ENCODE data around the gene NID2. TPM values are rescaled to one million over a fixed set of nuclear protein-coding genes. Genes with fewer than 3 reads are reported as not detected.

The NID2 gene
- total RNA-seq, 5 donors from 2014 or later (not counting 1 experiment from before 2014, with no cell fraction given), result 0.38 to 1.1 (median 0.89) TPM

- Histone ChIP-seq H3K4me3 (ENCODE audit: control insufficient read depth in 1 of 2, extremely low read depth in 1 of 2, low read length in 1 of 2) (no peak overlapping the region), H3K27me3 (replicated peaks in 1 of 2; ENCODE audit: control insufficient read depth in 2 of 2, extremely low read depth in 1 of 2, insufficient read depth in 2 of 2, low read length in 1 of 2) (peaks cover 0 to 2% of the 10 kb centered on the region in 2 experiments), H3K36me3 (ENCODE audit: control insufficient read depth in 2 of 2, extremely low read depth in 1 of 2, insufficient read depth in 1 of 2, low read length in 1 of 2) (no peaks in the 10 kb centered on the region), H3K4me1 (ENCODE audit: control insufficient read depth in 1 of 2, extremely low read depth in 1 of 2, insufficient read depth in 2 of 2, low read length in 2 of 2) (no peaks in the 10 kb centered on the region), H3K9me3 (no peaks in the 10 kb centered on the region), H3K27ac (ENCODE audit: low read length) (no peak overlapping the region)
- ChIA-PET CTCF (no interaction called here), POLR2A (no interaction called here)
- Mint-ChIP-seq H3K36me3 (no peaks in the 10 kb centered on the region), H3K4me1 (no peaks in the 10 kb centered on the region), H3K27ac (no peak overlapping the region), H3K9me3 (no peaks in the 10 kb centered on the region), H3K27me3 (peaks cover 0 to 5% of the 10 kb centered on the region in 2 donors), H3K4me3 (no peak overlapping the region)
- 67% methylated on average over 1 of the region's 5 CpGs for WGBS (ENCODE audit: insufficient coverage)
- DNase-seq (no peak), ATAC-seq (replicated peaks in 1 of 4) (no peak)
Observed at GRCh38 chr14:52061390-52061789, 7.5 kb downstream of the NID2 start.

GRCh38 chr14:52060080-52060479 is 8.8 kb downstream of the NID2 start:
- H3K9me3 Mint-ChIP-seq, result no peaks in the 10 kb centered on the region
- no peaks in the 10 kb centered on the region for H3K4me1 ChIP-seq (ENCODE audit: control insufficient read depth in 1 of 2, extremely low read depth in 1 of 2, insufficient read depth in 2 of 2, low read length in 2 of 2)
- POLR2A ChIA-PET, result no interaction called here
- H3K27ac ChIP-seq (ENCODE audit: low read length), result no peak overlapping the region
- no peak overlapping the region for H3K4me3 ChIP-seq (ENCODE audit: control insufficient read depth in 1 of 2, extremely low read depth in 1 of 2, low read length in 1 of 2)
- no peak overlapping the region for H3K4me3 Mint-ChIP-seq
- CTCF ChIA-PET, result interaction anchor here in 1 of 2 donors (0.9 kb wide), 1 partner anchor 8 kb away, joined by 3 read pairs; no protein-coding TSS in a partner anchor
- no peaks in the 10 kb centered on the region for H3K36me3 ChIP-seq (ENCODE audit: control insufficient read depth in 2 of 2, extremely low read depth in 1 of 2, insufficient read depth in 1 of 2, low read length in 1 of 2)
- no peak overlapping the region for H3K27ac Mint-ChIP-seq
- H3K27me3 ChIP-seq (replicated peaks in 1 of 2; ENCODE audit: control insufficient read depth in 2 of 2, extremely low read depth in 1 of 2, insufficient read depth in 2 of 2, low read length in 1 of 2), result peaks cover 0 to 2% of the 10 kb centered on the region in 2 experiments
- no peak for ATAC-seq (replicated peaks in 1 of 4)
- no peaks in the 10 kb centered on the region for H3K36me3 Mint-ChIP-seq
- WGBS (ENCODE audit: insufficient coverage), result 57% methylated on average over 5 of the region's 6 CpGs
- H3K27me3 Mint-ChIP-seq, result peaks cover under 1 to 5% of the 10 kb centered on the region in 2 donors
- H3K4me1 Mint-ChIP-seq, result no peaks in the 10 kb centered on the region
- DNase-seq, result no peak
- no peaks in the 10 kb centered on the region for H3K9me3 ChIP-seq

- ATAC-seq (replicated peaks in 1 of 4) (no peak), DNase-seq (no peak)
- no peaks in the 10 kb centered on the region for H3K9me3 Mint-ChIP-seq
- Histone ChIP-seq H3K27me3 (replicated peaks in 1 of 2; ENCODE audit: control insufficient read depth in 2 of 2, extremely low read depth in 1 of 2, insufficient read depth in 2 of 2, low read length in 1 of 2) (peaks cover 0 to 2% of the 10 kb centered on the region in 2 experiments), H3K27ac (ENCODE audit: low read length) (no peak overlapping the region), H3K4me3 (ENCODE audit: control insufficient read depth in 1 of 2, extremely low read depth in 1 of 2, low read length in 1 of 2) (no peak overlapping the region), H3K4me1 (ENCODE audit: control insufficient read depth in 1 of 2, extremely low read depth in 1 of 2, insufficient read depth in 2 of 2, low read length in 2 of 2) (no peaks in the 10 kb centered on the region), H3K36me3 (ENCODE audit: control insufficient read depth in 2 of 2, extremely low read depth in 1 of 2, insufficient read depth in 1 of 2, low read length in 1 of 2) (no peaks in the 10 kb centered on the region), H3K9me3 (no peaks in the 10 kb centered on the region)
- ChIA-PET POLR2A (no interaction called here), CTCF (no interaction called here)
- no peak overlapping the region for H3K27ac Mint-ChIP-seq
- H3K4me3 Mint-ChIP-seq, result no peak overlapping the region
- peaks cover 5 to 10% of the 10 kb centered on the region in 2 donors for H3K27me3 Mint-ChIP-seq
- H3K36me3 Mint-ChIP-seq, result no peaks in the 10 kb centered on the region
- H3K4me1 Mint-ChIP-seq, result no peaks in the 10 kb centered on the region
Observed at GRCh38 chr14:52059649-52060048, 9.2 kb downstream of the NID2 start.

DNA sequence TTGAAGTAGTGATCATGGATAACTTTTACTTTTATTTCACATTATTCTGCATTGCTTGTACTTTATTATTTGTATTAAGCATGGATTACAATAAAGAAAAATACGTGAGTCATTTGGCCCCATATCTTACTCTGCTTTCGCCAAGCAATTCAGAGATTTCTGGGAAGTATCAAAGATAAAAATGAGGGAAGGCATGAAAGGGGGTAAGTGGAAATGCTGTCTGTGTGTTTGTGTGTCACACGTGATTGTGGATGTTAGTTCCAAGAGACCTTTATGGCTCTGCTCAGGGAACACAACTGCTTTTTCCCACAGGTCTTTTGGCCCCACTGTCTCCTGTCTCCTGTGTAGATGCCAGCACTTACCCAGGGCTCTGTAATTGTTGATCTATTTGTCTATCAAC is 10.5 kb downstream of the NID2 start:
- H3K27me3 ChIP-seq (replicated peaks in 1 of 2; ENCODE audit: control insufficient read depth in 2 of 2, extremely low read depth in 1 of 2, insufficient read depth in 2 of 2, low read length in 1 of 2), result peaks cover 0 to 8% of the 10 kb centered on the region in 2 experiments
- ChIA-PET POLR2A (no interaction called here), CTCF (no interaction called here)
- no peaks in the 10 kb centered on the region for H3K9me3 ChIP-seq
- ATAC-seq (replicated peaks in 1 of 4) (no peak), DNase-seq (no peak)
- peaks cover 5 to 16% of the 10 kb centered on the region in 2 donors for H3K27me3 Mint-ChIP-seq
- no peaks in the 10 kb centered on the region for H3K9me3 Mint-ChIP-seq
- no peaks in the 10 kb centered on the region for H3K36me3 ChIP-seq (ENCODE audit: control insufficient read depth in 2 of 2, extremely low read depth in 1 of 2, insufficient read depth in 1 of 2, low read length in 1 of 2)
- H3K36me3 Mint-ChIP-seq, result no peaks in the 10 kb centered on the region
- no peak overlapping the region for H3K4me3 Mint-ChIP-seq
- WGBS (ENCODE audit: insufficient coverage), result 100% methylated on average over 2 of the region's 3 CpGs
- H3K4me1 Mint-ChIP-seq, result no peaks in the 10 kb centered on the region
- no peaks in the 10 kb centered on the region for H3K4me1 ChIP-seq (ENCODE audit: control insufficient read depth in 1 of 2, extremely low read depth in 1 of 2, insufficient read depth in 2 of 2, low read length in 2 of 2)
- no peak overlapping the region for H3K27ac ChIP-seq (ENCODE audit: low read length)
- H3K4me3 ChIP-seq (ENCODE audit: control insufficient read depth in 1 of 2, extremely low read depth in 1 of 2, low read length in 1 of 2), result no peak overlapping the region
- H3K27ac Mint-ChIP-seq, result no peak overlapping the region

GRCh38 chr14:52055167-52055566 is 13.7 kb downstream of the NID2 start:
- Histone ChIP-seq H3K27ac (ENCODE audit: low read length) (no peak overlapping the region), H3K9me3 (no peaks in the 10 kb centered on the region), H3K4me1 (ENCODE audit: control insufficient read depth in 1 of 2, extremely low read depth in 1 of 2, insufficient read depth in 2 of 2, low read length in 2 of 2) (no peaks in the 10 kb centered on the region), H3K4me3 (ENCODE audit: control insufficient read depth in 1 of 2, extremely low read depth in 1 of 2, low read length in 1 of 2) (no peak overlapping the region), H3K36me3 (ENCODE audit: control insufficient read depth in 2 of 2, extremely low read depth in 1 of 2, insufficient read depth in 1 of 2, low read length in 1 of 2) (no peaks in the 10 kb centered on the region), H3K27me3 (replicated peaks in 1 of 2; ENCODE audit: control insufficient read depth in 2 of 2, extremely low read depth in 1 of 2, insufficient read depth in 2 of 2, low read length in 1 of 2) (peaks cover 0 to 8% of the 10 kb centered on the region in 2 experiments)
- no peak for DNase-seq
- no CpG with 5 or more reads among the region's 2 CpGs for WGBS (ENCODE audit: insufficient coverage)
- H3K4me1 Mint-ChIP-seq, result no peaks in the 10 kb centered on the region
- no peak overlapping the region for H3K27ac Mint-ChIP-seq
- no peak overlapping the region for H3K4me3 Mint-ChIP-seq
- ChIA-PET POLR2A (interaction anchor here in 1 of 2 donors (0.6 kb wide), 1 partner anchor 9 kb away, joined by 7 read pairs; no protein-coding TSS in a partner anchor), CTCF (no interaction called here)
- H3K27me3 Mint-ChIP-seq, result peaks cover 8 to 15% of the 10 kb centered on the region in 2 donors
- H3K36me3 Mint-ChIP-seq, result peaks cover 2% of the 10 kb centered on the region
- ATAC-seq (replicated peaks in 1 of 4), result no peak
- H3K9me3 Mint-ChIP-seq, result no peaks in the 10 kb centered on the region

GRCh38 chr14:52054678-52055077 is 14.2 kb downstream of the NID2 start:
- H3K27me3 Mint-ChIP-seq, result peaks cover 8 to 15% of the 10 kb centered on the region in 2 donors
- H3K4me1 Mint-ChIP-seq, result no peaks in the 10 kb centered on the region
- no peaks in the 10 kb centered on the region for H3K9me3 ChIP-seq
- DNase-seq (no peak), ATAC-seq (replicated peaks in 1 of 4) (no peak)
- ChIA-PET CTCF (no interaction called here), POLR2A (interaction anchor here in 1 of 2 donors (0.6 kb wide), 1 partner anchor 8 kb away, joined by 7 read pairs; no protein-coding TSS in a partner anchor)
- no peaks in the 10 kb centered on the region for H3K9me3 Mint-ChIP-seq
- H3K4me3 Mint-ChIP-seq, result no peak overlapping the region
- H3K27me3 ChIP-seq (replicated peaks in 1 of 2; ENCODE audit: control insufficient read depth in 2 of 2, extremely low read depth in 1 of 2, insufficient read depth in 2 of 2, low read length in 1 of 2), result peaks cover 0 to 8% of the 10 kb centered on the region in 2 experiments
- no peak overlapping the region for H3K27ac ChIP-seq (ENCODE audit: low read length)
- H3K4me1 ChIP-seq (ENCODE audit: control insufficient read depth in 1 of 2, extremely low read depth in 1 of 2, insufficient read depth in 2 of 2, low read length in 2 of 2), result no peaks in the 10 kb centered on the region
- peaks cover 2% of the 10 kb centered on the region for H3K36me3 Mint-ChIP-seq
- no peak overlapping the region for H3K27ac Mint-ChIP-seq
- WGBS (ENCODE audit: insufficient coverage), result no CpG with 5 or more reads among the region's 1 CpG
- no peaks in the 10 kb centered on the region for H3K36me3 ChIP-seq (ENCODE audit: control insufficient read depth in 2 of 2, extremely low read depth in 1 of 2, insufficient read depth in 1 of 2, low read length in 1 of 2)
- no peak overlapping the region for H3K4me3 ChIP-seq (ENCODE audit: control insufficient read depth in 1 of 2, extremely low read depth in 1 of 2, low read length in 1 of 2)

- POLR2A ChIA-PET, result no interaction called here
- H3K9me3 ChIP-seq, result no peaks in the 10 kb centered on the region
- no peak overlapping the region for H3K27ac ChIP-seq (ENCODE audit: low read length)
- Mint-ChIP-seq H3K4me1 (no peaks in the 10 kb centered on the region), H3K36me3 (peaks cover 2% of the 10 kb centered on the region), H3K27me3 (peaks cover 8 to 15% of the 10 kb centered on the region in 2 donors), H3K9me3 (no peaks in the 10 kb centered on the region), H3K27ac (no peak overlapping the region), H3K4me3 (no peak overlapping the region)
- H3K4me1 ChIP-seq (ENCODE audit: control insufficient read depth in 1 of 2, extremely low read depth in 1 of 2, insufficient read depth in 2 of 2, low read length in 2 of 2), result no peaks in the 10 kb centered on the region
- DNase-seq, result no peak
- H3K27me3 ChIP-seq (replicated peaks in 1 of 2; ENCODE audit: control insufficient read depth in 2 of 2, extremely low read depth in 1 of 2, insufficient read depth in 2 of 2, low read length in 1 of 2), result peaks cover 0 to 8% of the 10 kb centered on the region in 2 experiments
- CTCF ChIA-PET, result no interaction called here
- no peak overlapping the region for H3K4me3 ChIP-seq (ENCODE audit: control insufficient read depth in 1 of 2, extremely low read depth in 1 of 2, low read length in 1 of 2)
- 90% methylated on average over 5 of the region's 5 CpGs for WGBS (ENCODE audit: insufficient coverage)
- ATAC-seq (replicated peaks in 1 of 4), result no peak
- H3K36me3 ChIP-seq (ENCODE audit: control insufficient read depth in 2 of 2, extremely low read depth in 1 of 2, insufficient read depth in 1 of 2, low read length in 1 of 2), result no peaks in the 10 kb centered on the region
Observed at GRCh38 chr14:52053044-52053443, 15.8 kb downstream of the NID2 start.

Data from T-cell (primary cell).